T1000 (cell line): Measurements from ENCODE around the gene MAP7.
"Not testable (repeated sequence)": the region's sequence is repeated elsewhere in the genome, so short reads cannot be mapped to it uniquely, and the experiment has no call there.

Experiments
- DNase-seq: peaks from one replicate; lab custom pipeline; 2025; ENCODE audit warnings: mixed read lengths; lab: John Stamatoyannopoulos, UW

Gene MAP7

DNA sequence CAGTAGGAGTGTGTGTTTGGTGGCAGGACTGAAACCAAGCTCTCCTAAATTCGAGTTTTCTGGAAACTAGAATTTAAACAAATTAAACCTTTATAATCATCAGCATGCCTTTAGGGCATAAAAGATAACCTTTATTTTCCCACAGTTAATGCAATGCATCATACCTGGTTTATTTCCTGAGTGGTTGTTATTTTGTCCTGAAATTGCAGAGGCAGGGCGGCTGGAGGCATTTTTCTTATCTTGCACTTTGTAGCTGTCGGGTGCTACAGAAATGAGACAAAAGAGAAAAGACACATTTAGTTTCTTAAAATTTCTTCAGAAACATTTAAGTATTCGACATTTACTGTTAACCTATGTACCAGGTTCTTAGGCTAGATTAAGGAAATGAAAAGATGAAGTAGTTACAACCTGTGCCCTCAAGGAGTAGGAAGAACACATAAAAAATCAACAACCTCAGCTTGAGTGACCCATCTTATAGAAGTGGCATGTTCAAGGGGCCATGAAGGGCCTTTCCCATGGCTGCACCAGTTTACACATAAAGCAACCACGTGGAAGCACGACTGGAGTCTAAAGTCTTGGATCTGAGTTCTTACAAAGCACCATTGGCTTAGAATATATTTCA is 128.6 kb downstream of the MAP7 start:
- DNase-seq, result no peak

- DNase-seq, result no peak
These were observed 129.4 kb downstream of the MAP7 start for GRCh38 chr6:136420853-136421252.

DNA sequence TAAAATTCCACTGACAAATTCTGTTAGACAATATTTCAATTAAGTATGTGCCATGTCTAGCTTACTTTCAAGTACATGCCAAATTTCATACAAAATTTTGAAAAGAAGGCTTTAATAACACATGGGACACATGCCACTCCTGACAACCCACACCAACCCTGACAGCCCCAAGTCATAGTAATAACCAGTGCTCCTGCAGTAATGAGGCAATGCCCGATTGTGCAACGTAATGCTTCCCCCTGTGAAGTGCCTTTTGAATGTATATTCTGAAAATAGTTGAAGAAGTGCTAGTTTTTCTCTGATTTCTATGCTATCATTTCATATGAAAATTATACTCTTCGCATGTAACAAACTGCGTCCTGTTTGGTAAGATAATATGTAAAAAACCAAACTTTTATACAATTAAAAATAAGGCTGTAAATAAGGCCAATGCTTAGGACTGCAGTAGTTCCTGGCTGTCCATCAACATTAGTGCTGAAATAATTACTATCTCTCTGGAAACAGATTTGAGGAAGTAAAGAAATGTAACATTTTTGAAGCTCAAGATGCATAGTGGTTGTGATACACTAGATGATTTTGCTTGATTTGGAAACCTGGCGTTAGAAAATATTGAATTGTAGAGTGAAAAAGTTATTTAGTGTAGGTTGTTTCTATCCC is 134.7 kb downstream of the MAP7 start:
- DNase-seq, result no peak

DNA sequence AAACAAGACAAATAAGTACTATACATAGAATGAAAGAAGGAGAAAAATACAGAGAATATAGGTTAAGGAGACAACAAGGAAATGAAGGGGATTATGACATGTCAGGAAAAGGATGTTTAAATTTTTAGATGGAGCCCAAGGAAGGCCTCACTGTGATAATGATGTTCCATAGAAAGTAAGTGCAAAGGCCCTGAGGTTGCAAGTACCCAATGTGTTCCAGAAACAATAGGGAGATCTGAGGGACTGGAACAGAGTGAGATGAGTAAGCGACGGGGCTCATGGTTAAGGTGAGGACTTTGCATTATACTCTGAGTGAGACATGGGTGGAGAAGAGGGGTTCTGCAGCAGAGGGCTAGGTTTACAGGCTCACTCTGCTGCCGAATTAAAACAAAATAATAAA is 137.8 kb downstream of the MAP7 start:
- DNase-seq, result no peak

DNA sequence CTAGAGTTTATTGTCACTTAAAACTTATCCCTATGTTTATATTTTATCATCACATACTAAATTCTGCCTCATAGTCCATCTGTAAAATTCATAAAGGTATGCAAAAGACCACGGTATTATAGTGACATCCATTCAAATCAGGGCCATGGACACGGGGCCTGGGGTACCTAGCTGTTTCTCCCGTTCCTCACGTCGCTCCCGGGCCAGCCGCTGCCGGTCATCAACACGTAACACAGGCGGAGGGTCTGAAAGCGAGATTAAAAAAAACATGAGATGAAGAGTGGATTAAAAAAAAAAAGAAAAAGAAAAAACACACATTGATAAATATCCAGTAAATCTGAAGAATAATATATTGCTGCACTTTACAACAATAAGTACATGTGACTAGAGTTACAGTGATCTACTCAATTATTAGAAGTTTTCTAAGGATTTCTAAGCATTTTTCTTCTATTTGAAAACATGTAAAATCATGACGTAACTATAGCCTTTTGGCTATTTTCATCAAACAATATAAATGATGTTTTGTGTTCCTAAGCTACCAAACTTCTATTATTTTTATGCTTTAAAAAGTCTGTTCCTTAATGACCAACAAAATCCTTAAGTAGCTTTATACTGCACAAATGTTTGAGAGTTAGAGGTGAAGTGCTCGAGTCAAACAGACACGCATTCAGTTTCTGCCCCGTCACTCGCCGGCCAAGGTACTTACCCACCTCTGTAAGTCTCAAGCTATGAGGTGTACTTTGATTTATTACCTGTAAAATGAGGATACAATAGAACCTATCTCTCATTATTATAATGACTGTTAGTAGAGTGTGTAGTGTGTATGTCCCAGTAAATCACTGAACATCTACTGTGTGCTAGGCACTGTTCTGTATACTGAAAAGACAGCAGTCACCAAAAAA is 138.5 kb downstream of the MAP7 start:
- DNase-seq, result no peak

- no peak for DNase-seq
These were observed 139.2 kb downstream of the MAP7 start for GRCh38 chr6:136411025-136411325.

DNA sequence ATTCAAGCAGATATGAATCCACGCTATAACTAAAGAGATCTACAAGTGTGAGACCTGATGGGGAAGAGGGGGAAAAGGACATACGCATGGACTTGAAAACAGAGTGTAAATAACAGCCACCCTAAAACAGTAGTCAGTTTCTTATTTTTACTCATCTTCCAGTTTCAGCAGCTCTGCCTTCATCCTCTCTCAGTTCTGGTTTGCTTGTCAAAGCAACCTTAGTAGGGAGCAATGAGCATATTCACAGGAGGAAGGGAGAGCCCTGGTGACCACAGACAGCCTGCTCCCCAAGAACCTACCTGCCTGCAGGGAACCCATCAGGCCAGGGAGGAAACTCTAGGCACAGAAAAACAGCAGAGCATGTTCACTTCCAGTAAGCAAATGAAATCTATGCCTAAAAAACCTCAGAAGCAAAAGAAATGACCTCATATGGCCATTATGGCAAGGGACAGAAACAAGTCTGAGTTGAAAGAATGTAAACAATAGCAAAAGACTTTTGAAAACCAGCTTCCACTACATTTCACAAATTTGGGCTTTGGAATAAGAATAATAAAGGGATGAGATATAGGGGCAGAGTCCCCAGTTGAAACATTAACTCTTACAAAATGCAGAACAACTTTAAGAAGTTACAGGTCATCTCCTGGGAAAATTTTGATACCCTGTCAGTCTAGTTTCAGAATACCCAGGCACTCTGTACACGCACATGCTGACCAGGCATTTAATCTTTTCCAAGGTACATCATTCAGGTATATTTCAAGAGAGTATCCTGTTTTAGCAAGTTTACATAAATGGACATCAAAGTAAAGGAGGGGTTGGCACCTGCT is 139.8 kb downstream of the MAP7 start:
- no peak for DNase-seq

GRCh38 chr6:136409597-136409996 is 140.6 kb downstream of the MAP7 start:
- no peak for DNase-seq

DNA sequence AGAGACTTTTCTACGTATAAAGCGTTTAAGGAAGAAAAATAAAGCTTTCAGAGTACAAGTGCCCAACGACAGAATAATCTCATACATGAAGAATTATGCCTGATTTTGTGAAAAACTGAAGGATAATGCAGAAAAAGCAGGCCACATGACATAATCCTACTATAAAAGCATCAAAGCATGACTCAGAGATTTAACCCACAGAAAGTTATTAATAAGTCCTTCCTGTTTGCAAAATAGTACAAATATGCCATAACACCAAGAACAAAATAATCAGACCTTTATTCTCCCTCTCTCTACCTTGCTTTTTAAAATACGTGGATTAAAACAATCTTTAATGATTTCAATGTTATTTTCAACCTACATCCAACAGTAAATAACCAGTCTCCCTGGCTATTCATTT is 142.0 kb downstream of the MAP7 start:
- no peak for DNase-seq

GRCh38 chr6:136405420-136406029 is 144.7 kb downstream of the MAP7 start:
- DNase-seq, result no peak

- DNase-seq, result no peak
These were observed 145.4 kb downstream of the MAP7 start for GRCh38 chr6:136404627-136405419.

- DNase-seq, result no peak
These were observed 146.2 kb downstream of the MAP7 start for GRCh38 chr6:136404007-136404406.

DNA sequence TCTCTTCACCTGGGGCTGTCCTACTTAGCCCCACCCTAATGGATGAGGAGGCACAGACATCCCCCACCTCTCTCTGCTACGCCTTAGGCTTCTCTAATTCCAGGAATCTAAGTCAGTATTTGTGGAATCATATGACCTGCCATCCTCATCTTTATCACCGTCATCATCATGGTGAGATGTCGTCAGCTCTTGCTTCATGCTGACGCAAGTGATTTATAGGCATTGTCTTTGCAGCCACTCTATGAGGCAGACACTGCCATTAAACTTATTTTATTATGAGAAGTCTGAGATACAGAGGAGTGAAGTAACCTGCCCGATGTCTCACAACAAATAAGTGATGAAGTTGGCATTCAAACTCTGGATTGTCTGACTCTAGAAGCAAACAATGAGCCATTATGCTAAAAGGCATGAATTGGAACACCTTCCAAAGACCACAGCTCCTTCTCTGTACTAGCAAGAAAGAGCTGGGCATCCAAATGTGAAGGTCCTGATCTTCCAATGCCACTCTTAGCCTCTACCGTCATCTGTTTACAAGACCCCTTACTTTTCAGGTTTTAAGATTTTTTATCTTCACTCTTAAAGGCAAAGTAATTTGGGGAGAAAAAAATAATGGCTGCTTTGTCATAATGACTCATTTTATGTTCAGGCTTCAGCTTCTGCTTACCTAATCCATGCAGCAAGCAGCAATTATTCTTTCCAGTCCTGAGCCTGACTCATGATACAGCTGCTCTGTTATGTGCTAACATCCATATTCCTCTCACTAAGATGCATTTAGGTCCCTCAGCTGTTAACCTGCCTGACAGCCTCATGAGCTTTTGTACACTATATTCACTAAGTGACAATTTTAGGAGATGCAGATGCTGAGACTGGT is 146.9 kb downstream of the MAP7 start:
- DNase-seq, result peak; percentile 57

DNA sequence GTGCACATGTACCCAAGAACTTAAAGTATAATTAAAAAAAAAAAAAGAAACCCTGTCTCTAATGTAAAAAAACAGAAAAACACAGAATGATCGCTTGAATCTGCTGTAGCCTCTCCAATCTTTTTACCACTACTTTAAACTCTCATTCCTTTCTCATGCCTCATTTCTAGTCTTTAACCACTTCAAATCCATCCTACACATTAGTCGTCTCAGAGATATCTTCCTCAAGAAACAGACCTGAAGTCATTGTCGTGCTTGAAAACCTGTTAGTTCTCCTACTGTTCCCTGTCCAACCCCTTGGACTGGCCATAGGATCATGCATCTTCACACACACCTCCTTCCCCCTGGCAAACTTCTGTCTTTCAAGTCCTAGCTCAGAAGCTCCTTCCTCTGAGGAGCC is 148.5 kb downstream of the MAP7 start:
- no peak for DNase-seq

GRCh38 chr6:136401236-136401635 is 149.0 kb downstream of the MAP7 start:
- not testable (repeated sequence) for DNase-seq

DNA sequence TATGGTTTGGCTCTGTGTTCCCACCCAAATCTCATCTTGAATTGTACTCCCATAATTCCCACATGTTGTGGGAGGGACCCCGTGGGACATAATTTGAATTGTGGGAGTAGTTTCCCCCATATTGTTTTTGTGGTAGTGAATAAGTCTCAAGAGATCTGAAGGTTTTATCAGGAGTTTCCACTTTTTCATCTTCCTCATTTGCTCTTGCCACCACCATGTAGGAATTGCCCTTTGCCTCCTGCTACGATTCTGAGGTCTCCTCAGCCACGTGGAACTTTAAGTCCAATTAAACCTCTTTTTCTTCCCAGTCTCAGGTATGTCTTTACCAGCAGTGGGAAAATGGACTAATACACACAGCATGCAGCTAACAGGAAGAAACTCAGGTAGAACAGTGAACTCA is 151.8 kb downstream of the MAP7 start:
- DNase-seq, result no peak

- no peak for DNase-seq
These were observed 153.3 kb downstream of the MAP7 start for GRCh38 chr6:136396908-136397307.

DNA sequence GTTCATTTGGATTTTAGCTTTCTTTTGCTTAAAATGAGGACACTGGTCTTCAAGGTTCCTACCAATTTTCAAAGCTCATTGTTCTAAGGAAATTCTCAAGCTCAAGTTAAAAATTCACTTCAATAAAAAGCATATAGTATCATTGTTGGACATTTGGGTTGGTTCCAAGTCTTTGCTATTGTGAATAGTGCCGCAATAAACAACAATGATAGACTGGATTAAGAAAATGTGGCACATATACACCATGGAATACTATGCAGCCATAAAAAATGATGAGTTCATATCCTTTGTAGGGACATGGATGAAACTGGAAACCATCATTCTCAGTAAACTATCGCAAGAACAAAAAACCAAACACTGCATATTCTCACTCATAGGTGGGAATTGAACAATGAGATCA is 159.3 kb downstream of the MAP7 start:
- DNase-seq, result not testable (repeated sequence)

DNA sequence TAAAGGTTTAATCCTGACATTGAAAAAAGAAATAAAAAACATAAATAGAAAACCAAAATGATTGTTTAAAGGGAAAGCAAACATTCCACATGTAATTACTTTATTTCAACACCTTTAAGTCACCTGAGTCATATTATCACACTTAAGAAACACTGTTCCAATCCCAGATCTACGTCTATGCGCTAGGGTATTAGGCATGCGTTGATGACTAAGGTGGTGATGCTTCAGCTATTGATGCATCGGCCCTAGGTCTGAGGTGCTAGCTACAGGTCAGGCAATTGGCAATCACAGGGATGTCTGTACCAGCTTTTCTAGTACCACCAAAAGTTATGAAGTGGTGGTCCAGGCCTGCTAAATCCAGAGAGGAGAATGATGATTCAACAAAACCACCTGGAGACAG is 162.9 kb downstream of the MAP7 start:
- DNase-seq, result no peak
